Amniotic stem cell (primary cell): Measurements from ENCODE around the gene HBEGF.

ENCODE experiments used
- DNase-seq: peaks from one replicate; lab custom pipeline; 2025; lab: John Stamatoyannopoulos, UW

HBEGF gene

GRCh38 chr5:140336388-140336787 is 10.0 kb downstream of the HBEGF start:
- no peak for DNase-seq

- no peak for DNase-seq
Observed at GRCh38 chr5:140331638-140332037, 14.8 kb downstream of the HBEGF start.

- no peak for DNase-seq
Observed at GRCh38 chr5:140329739-140330481, 16.5 kb downstream of the HBEGF start.

GRCh38 chr5:140328036-140328764 is 18.2 kb downstream of the HBEGF start:
- DNase-seq, result no peak

- no peak for DNase-seq
Observed at GRCh38 chr5:140327589-140327988, 18.8 kb downstream of the HBEGF start.

- DNase-seq, result no peak
Observed at GRCh38 chr5:140325486-140325885, 20.9 kb downstream of the HBEGF start.

GRCh38 chr5:140324617-140325241 is 21.7 kb downstream of the HBEGF start:
- no peak for DNase-seq

- no peak for DNase-seq
Observed at GRCh38 chr5:140324041-140324600, 22.3 kb downstream of the HBEGF start.

GRCh38 chr5:140322751-140323731 is 23.4 kb downstream of the HBEGF start:
- DNase-seq, result peak; percentile 70

- no peak for DNase-seq
Observed at GRCh38 chr5:140321796-140322195, 24.6 kb downstream of the HBEGF start.

GRCh38 chr5:140319833-140320232 is 26.6 kb downstream of the HBEGF start:
- DNase-seq, result no peak

GRCh38 chr5:140318792-140319191 is 27.6 kb downstream of the HBEGF start:
- no peak for DNase-seq

- peak; percentile 30 for DNase-seq
Observed at GRCh38 chr5:140317859-140318258, 28.5 kb downstream of the HBEGF start.

GRCh38 chr5:140312791-140313189 is 33.6 kb downstream of the HBEGF start:
- no peak for DNase-seq

GRCh38 chr5:140312067-140312790 is 34.2 kb downstream of the HBEGF start:
- no peak for DNase-seq

GRCh38 chr5:140311011-140311467 is 35.4 kb downstream of the HBEGF start:
- peak; percentile 56 for DNase-seq

GRCh38 chr5:140310434-140310833 is 36.0 kb downstream of the HBEGF start:
- DNase-seq, result no peak

GRCh38 chr5:140309706-140310249 is 36.6 kb downstream of the HBEGF start:
- no peak for DNase-seq

GRCh38 chr5:140305471-140305870 is 40.9 kb downstream of the HBEGF start:
- DNase-seq, result no peak

GRCh38 chr5:140303966-140304365 is 42.4 kb downstream of the HBEGF start:
- DNase-seq, result no peak
